HG02885 (cell line): ENCODE measurements around the gene PDE11A.
"Not testable (repeated sequence)": the region's sequence is repeated elsewhere in the genome, so short reads cannot be mapped to it uniquely, and the experiment has no call there.

Experiments used
- ATAC-seq: cut with Tn5 transposase; IDR thresholded peaks from one replicate; pipeline ENCODE4 v1.9.1; 2021; ENCODE audit warnings: mild to moderate bottlenecking; ENCODE audit not compliant: unreplicated experiment, poor library complexity

Gene PDE11A

DNA sequence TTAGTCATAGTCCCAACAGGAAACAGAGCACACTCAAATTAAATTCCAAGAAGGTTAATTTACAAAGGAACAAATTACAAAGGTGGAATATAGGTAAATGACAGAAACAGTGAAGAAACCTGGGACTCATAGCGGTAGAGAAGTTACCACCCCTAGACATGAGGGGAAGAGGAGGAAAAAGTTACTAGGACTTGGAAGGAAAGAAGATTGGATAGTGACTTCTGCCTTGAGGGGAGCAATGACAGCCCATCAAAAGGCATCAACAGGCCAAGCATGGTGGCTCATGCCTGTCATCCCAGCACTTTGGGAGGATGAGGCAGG lies 2.4 kb upstream of the PDE11A start:
- no peak for ATAC-seq

DNA sequence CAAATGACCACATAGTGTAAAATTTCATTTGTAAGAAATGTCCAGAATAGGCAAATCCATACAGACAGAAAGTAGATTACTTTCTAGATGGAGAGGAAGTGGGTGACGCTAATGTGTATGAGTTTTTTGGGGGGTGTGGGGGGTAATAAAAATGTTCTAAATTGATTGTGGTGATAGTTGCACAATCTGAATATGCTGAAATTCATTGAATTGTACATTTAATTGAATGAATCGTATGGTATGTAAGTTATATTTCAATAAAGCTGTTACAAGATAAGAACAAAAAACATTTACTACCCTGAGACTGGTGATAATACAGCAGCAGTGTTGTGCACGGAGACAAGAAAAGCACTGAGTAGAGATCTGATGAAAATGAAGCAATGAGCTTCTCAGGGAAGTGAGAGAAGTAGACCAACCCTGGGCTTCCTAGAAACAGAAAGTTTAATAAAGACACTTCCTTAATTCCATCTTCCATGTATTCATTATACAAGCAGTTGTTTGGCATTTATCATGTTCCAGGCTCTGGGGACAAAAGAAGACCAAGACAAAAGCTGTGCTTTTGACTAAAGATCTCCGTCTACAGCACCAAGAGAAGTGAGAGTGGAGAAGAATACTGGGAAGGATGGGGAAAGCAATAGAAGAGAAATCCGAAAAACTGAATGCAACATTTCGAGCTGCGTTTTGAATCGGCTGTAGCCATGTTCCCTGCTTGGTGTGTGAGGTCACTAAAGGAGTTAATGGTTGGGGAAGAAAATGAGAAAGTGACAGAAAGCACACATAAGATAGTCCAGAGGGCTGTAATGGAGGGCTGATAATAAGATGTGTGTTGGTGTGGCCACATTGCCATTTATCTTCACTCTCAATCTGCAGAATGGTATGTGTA lies 1.8 kb upstream of the PDE11A start:
- ATAC-seq, result no peak

DNA sequence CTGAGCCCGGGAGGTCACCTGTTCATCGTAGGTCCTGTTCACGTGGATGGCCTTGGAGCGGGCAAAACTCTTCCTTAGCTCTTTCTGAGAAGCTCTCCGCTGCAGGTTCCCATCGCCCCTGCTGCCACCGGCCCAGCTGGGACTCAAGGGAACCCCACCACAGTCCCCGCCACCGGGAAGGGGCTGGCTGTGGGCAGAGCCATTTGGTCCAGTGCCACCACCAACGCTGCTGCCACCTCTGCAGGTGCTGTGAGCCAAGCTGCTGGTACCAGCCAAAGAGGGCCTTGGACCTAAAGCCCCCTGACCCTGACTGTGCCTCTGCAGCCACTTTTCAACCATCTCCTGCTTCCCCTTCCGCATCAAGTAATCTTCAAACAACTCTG lies 586 bp downstream of the PDE11A start:
- no peak for ATAC-seq

- no peak for ATAC-seq
Observed at GRCh38 chr2:178070824-178071223, 1.8 kb downstream of the PDE11A start.

DNA sequence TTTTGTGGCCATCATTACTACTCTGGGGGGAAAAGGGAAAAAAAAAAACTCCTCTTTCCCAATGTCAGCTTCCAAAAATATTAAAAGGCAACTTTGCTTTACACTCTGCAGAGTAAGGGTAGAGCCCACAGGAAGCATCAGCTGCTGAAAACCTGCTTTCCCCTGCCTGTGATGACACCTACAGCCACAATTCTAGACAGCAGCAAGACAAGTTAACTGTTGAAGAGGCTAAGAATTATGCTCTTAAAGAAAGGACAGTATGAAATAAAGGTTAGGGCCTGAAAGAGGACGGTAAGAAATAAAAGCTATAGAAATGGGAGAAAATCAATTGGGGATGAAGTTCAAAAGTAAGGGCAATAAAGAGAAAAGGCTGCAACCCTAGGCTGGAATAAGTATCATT lies 3.0 kb downstream of the PDE11A start:
- no peak for ATAC-seq

GRCh38 chr2:178068823-178069454 lies 3.6 kb downstream of the PDE11A start:
- ATAC-seq, result no peak

DNA sequence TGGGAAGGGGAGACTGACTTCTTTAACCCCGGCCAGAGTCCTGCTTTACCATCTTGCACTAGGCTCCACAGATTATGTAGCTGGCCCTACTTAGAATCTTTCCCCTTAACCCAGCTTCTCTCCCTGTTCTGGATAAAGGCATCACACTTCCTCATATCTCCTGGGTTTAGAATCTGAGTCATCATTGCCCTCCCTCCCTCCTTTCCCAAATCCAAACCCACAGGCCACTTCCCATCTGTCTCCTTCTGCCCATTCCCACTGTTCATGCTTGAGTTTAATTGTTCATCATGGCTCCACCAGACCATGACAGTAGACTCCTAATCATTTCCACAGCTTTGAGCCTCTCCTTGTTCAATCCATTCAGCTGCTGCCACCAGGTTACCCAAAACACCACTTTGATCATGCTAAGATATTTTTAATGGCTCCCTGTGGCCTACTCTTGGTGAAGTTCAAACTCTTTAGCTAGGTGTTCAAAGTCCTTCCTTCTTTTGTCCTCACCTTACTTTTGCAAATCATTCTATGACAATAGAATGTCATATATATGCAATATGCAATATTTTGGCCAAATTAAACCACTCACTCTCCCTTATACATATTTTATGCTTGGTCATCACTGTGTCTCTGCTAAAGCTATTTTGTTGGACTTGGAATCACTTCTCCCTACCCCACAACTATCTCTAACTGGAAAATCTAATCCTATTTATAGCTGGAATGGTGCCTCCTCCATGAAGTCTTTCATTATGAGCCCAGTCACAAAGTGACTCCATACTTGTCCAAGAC lies 5.5 kb downstream of the PDE11A start:
- ATAC-seq, result no peak

DNA sequence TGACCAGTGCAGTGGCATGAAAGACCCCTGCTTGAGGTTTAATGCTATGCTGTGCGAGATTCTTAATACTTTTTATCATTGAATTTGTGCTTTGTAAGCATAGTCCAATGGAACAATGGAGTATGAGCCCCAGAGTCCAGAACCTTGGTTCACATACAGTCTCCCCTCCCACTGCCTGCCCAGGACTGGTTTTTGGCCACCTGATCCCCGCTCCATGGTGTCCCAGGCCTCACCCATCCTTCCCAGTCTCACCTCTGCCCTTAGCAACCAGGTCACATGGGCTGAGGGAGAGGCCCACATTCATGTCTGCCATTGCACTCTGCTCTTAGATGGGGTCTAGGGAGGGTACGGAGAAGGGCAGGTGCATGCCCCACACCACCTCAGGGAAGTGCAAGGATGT lies 6.3 kb downstream of the PDE11A start:
- no peak for ATAC-seq

DNA sequence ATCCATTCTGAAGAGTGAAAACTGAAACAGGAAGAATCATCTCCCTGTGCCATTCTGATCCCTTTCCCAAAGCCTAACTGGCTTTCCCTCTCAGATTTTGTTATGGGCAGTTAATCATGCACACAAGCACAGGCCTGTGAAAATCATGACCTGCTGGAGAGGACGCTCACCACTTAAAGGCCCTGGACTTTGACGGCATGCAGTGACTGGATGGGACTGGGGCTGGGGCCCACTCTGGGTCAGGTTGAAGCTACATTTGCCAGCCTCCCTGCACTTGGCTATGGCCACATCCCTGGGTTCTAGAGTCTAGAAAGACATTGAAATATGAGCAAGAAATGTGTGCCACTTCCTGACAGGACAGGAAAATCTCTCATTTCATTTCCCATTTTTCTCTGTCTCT lies 12.9 kb downstream of the PDE11A start:
- no peak for ATAC-seq

DNA sequence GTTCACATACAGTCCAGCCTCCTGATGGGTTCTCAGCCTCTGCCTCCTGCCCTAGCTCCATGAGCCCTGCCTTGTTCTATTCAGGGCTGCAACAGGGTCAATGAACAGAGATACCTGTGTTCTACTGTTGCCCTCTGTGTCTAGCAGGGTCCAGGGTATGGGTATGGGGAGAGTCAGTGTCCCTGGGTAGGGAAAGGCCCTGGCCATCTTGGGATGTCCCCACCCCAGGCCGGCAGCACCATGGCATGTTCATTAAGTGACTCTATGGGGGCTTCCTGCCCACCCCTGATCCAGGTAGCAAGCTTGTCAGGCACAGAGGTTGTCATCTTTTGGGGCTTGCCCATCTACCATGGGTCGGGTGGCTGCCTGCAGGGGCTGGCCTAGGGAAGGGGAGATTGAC lies 13.5 kb downstream of the PDE11A start:
- ATAC-seq, result no peak

DNA sequence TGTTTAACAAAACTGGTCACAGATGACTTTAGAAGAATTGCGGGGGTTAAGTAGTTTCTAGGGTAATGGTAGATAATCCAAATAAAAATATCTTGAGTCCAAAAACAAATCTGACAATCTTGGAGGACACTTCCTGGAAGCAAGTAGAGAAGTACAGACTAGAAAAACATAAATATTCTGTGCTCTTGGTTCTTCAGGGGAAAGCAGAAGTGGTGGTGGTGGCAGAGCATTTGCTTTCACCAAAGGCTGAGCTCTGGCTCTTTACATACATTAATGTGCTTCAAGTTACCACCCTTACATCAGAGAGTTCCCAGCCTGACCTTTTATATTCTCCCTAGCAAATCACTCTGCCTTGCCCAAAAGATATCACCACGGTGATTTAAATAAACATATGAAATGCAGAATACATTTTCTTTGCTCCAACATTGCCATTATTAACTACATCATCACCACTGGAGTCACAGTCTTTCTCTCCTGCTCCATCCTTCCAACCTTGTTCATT lies 15.3 kb downstream of the PDE11A start:
- no peak for ATAC-seq

DNA sequence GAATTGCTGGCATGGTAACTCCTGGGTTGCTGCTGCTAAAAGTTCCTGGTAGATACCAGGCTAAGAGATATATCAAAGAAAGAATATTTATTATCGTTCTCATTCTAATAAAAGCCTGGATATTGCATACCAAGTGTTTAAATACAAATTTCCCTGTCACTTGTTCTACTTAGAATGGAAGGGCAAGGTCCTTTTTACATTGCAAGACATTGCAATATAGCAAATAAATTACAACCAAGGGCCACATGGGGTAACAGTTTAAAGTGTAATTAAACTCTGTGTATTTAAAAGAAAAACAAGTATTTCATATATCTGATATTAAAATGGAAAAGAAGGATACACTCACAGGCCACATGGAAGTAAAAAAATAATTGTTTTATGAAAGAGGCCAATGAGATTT lies 16.2 kb downstream of the PDE11A start:
- ATAC-seq, result no peak

DNA sequence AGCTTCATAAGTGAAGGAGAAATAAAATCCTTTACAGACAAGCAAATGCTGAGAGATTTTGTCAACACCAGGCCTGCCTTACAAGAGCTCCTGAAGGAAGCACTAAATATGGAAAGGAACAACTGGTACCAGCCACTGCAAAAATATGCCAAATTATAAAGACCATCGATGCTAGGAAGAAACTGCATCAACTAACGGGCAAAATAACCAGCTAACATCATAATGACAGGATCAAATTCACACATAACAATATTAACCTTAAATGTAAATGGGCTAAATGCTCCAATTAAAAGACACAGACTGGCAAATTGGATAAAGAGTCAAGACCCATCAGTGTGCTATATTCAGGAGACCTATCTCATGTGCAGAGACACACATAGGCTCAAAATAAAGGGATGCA lies 21.3 kb downstream of the PDE11A start:
- ATAC-seq, result not testable (repeated sequence)

GRCh38 chr2:178047391-178047790 lies 25.2 kb downstream of the PDE11A start:
- no peak for ATAC-seq

GRCh38 chr2:178044836-178045235 lies 27.7 kb downstream of the PDE11A start:
- ATAC-seq, result no peak

GRCh38 chr2:178043266-178043665 lies 29.3 kb downstream of the PDE11A start:
- ATAC-seq, result no peak

- not testable (repeated sequence) for ATAC-seq
Observed at GRCh38 chr2:178033583-178033982, 39.0 kb downstream of the PDE11A start.

DNA sequence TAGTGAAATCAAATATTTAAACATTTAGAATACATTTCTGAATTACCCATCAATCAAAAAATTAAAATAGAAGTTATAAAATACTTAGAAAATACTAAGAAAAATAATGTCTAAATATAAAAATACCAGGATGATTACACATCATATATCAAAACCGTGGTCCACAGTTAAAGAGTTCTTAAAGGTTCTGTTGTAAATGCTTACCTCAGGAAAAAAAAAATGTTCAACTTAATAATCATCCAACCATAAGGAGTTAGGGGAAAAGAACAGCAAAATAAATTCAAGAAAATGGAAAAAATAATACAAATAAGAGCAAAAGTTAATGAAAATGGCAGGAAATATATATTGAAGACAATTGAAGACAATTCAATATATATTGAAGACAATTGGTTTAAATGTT lies 43.2 kb downstream of the PDE11A start:
- no peak for ATAC-seq

GRCh38 chr2:178025551-178026185 lies 46.9 kb downstream of the PDE11A start:
- ATAC-seq, result no peak

GRCh38 chr2:178018141-178018540 lies 54.4 kb downstream of the PDE11A start:
- no peak for ATAC-seq

DNA sequence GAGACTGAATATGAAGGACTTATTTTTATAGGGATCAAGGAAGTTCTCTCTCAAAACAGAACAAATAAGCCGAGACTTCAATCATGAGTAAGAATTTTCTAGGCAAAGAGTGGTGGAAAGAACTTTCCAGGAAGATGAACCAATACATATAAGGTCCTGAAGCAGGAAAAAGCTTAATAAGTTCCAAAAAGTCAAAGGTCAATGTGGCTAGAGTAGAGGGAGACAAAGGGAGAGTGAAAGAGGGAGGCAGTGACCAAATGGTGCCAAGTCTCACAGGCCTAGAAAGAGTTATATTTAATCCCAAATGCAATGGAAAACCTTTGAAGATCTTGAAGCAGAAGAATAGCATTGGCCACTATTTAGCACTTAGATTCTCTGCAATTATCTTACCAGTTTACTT lies 56.0 kb downstream of the PDE11A start:
- ATAC-seq, result no peak
